Nephron progenitor cell (in vitro differentiated cells): ENCODE data around the gene TPX2.
"Not testable (repeated sequence)": the region's sequence is repeated elsewhere in the genome, so short reads cannot be mapped to it uniquely, and the experiment has no call there.

Experiments
- DNase-seq: peaks from one replicate; pipeline ENCODE4 v3.0.0; 2021
- H3K27ac Mint-ChIP-seq: 2 replicates; pipeline ENCODE4 v1.8.0; 2021; ENCODE audit warnings: mild to moderate bottlenecking, moderate library complexity, mixed read lengths
- H3K27me3 Mint-ChIP-seq: 2 replicates; pipeline ENCODE4 v1.8.0; 2021; ENCODE audit warnings: mild to moderate bottlenecking, low read depth, mixed read lengths; ENCODE audit not compliant: poor library complexity
- H3K36me3 Mint-ChIP-seq: 2 replicates; pipeline ENCODE4 v1.8.0; 2021; ENCODE audit warnings: low read depth, mixed read lengths
- H3K4me1 Mint-ChIP-seq: 2 replicates; pipeline ENCODE4 v1.8.0; 2021; ENCODE audit warnings: mixed read lengths
- H3K4me3 Mint-ChIP-seq: 2 replicates; pipeline ENCODE4 v1.8.0; 2021; ENCODE audit warnings: mild to moderate bottlenecking, moderate library complexity, mixed read lengths
- H3K9me3 Mint-ChIP-seq: 2 replicates; pipeline ENCODE4 v1.8.0; 2021; ENCODE audit warnings: mild to moderate bottlenecking, moderate library complexity, mixed read lengths
- CTCF ChIP-seq: fragments of 200-600 bp; sonication (generic); IDR thresholded peaks from 2 replicates; pipeline ENCODE4 v1.5.0; 2021; ENCODE audit warnings: antibody characterized with exemption

TPX2 gene

DNA sequence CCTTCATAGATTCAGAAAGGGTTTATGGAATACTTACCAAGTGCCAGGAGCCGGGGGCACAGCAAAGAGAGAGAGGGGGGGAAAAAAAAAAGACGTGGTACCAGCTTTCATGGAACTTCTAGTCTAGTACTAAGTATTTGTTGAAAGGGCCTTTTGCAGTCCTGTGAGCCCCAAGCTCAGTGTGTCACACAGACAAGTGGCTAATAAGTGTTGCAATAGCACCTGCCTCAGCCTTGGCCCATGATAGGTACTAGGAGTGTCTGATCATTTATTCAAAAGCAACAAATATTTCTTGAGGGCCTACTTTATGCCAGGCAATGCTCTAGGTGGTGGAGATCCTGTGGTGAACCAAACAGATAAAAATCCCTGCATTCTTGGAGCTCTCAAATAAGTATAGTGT is 88.0 kb downstream of the TPX2 start:
- Mint-ChIP-seq H3K27me3 (peaks cover 4% of the 10 kb centered on the region), H3K27ac (no peak overlapping the region), H3K36me3 (no peaks in the 10 kb centered on the region), H3K4me1 (peaks cover 15% of the 10 kb centered on the region), H3K9me3 (no peaks in the 10 kb centered on the region), H3K4me3 (no peak overlapping the region)
- no peak for TF ChIP-seq CTCF
- no peak for DNase-seq

DNA sequence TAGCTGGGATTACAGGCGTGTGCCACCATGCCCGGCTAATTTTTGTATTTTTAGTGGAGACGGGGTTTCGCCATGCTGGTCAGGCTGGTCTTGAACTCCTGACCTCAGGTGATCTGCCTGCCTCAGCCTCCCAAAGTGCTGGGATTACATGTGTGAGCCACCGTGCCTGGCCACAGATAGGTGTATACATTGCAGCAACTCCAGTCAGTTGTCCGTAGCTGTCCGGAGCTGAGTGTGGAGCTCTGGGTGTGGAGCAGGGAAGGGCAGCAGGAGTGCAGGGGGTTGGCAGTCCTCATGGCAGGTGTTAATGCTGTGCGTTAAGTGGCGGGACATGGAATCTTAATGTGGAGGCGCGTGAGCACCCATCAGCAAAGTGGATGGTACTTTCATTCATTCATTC is 88.9 kb downstream of the TPX2 start:
- not testable (repeated sequence) for H3K27me3 Mint-ChIP-seq, H3K9me3 Mint-ChIP-seq, DNase-seq, H3K27ac Mint-ChIP-seq, H3K4me3 Mint-ChIP-seq, H3K36me3 Mint-ChIP-seq
- H3K4me1 Mint-ChIP-seq: peaks cover 15% of the 10 kb centered on the region

GRCh38 chr20:31829731-31830130 is 90.6 kb downstream of the TPX2 start:
- H3K4me1 Mint-ChIP-seq: peaks cover 32% of the 10 kb centered on the region
- DNase-seq: no peak
- H3K36me3 Mint-ChIP-seq: no peaks in the 10 kb centered on the region
- no peaks in the 10 kb centered on the region for H3K27me3 Mint-ChIP-seq
- H3K4me3 Mint-ChIP-seq: no peak overlapping the region
- H3K9me3 Mint-ChIP-seq: no peaks in the 10 kb centered on the region
- no peak overlapping the region for H3K27ac Mint-ChIP-seq
- TF ChIP-seq CTCF: no peak

DNA sequence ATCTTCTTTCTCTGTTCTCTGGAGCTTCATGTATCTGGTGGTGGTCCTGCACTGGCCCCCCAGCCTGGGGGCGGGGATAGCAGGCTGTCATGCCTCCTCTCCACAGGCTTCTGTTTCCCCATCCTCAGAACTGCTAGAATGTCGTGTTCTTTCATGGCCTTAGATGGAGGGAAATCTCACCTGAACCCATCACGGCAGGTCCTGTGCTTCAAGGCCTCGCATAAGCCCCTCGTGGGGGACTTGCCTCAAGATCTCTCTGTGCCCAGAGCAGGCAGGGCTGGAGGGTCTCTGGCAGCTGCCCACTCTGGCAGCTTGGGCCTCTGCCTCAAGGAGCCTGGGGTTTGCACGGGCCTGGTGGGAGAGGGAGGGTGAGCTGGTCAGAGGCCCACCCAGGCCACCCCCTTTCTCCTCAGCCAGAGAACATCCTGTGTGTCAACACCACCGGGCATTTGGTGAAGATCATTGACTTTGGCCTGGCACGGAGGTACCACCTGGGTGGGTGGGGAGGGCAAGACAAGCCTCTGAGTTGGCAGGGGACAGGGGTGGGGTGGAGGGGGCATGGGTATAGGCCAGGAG is 91.4 kb downstream of the TPX2 start:
- TF ChIP-seq CTCF: no peak
- no peaks in the 10 kb centered on the region for H3K27me3 Mint-ChIP-seq
- no peaks in the 10 kb centered on the region for H3K9me3 Mint-ChIP-seq
- peaks cover 39% of the 10 kb centered on the region for H3K4me1 Mint-ChIP-seq
- H3K27ac Mint-ChIP-seq: no peak overlapping the region
- DNase-seq: no peak
- no peaks in the 10 kb centered on the region for H3K36me3 Mint-ChIP-seq
- H3K4me3 Mint-ChIP-seq: no peak overlapping the region

DNA sequence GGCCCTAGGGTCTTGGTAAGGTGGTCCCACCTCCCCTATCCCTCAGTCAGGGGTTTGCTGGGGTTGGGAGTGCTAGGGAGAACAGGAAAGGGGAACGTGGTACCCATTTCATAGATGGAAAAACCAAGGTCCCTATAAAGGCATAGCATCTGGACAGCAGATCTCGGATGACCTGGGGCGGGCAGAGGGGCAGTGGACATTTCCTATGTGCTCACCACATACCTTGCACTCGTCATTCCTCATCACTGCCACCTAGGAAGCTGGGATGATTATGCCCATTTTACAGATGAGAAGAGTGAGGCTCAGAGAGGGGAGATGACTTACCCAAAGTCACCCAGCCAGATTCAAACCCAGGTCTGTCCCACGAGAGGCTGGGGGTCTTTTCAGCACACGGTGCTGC is 92.1 kb downstream of the TPX2 start:
- H3K4me3 Mint-ChIP-seq: no peak overlapping the region
- TF ChIP-seq CTCF: no peak
- H3K27ac Mint-ChIP-seq: no peak overlapping the region

GRCh38 chr20:31831771-31832306 is 92.7 kb downstream of the TPX2 start:
- no peaks in the 10 kb centered on the region for H3K36me3 Mint-ChIP-seq
- no peak overlapping the region for H3K27ac Mint-ChIP-seq
- H3K4me3 Mint-ChIP-seq: no peak overlapping the region
- H3K27me3 Mint-ChIP-seq: no peaks in the 10 kb centered on the region
- DNase-seq: no peak
- no peak for TF ChIP-seq CTCF
- no peaks in the 10 kb centered on the region for H3K9me3 Mint-ChIP-seq
- peaks cover 49% of the 10 kb centered on the region for H3K4me1 Mint-ChIP-seq

More for the DNA sequence above, 92.1 kb downstream of the TPX2 start:
- no peak for DNase-seq
- H3K9me3 Mint-ChIP-seq: no peaks in the 10 kb centered on the region
- no peaks in the 10 kb centered on the region for H3K27me3 Mint-ChIP-seq
- peaks cover 44% of the 10 kb centered on the region for H3K4me1 Mint-ChIP-seq
- no peaks in the 10 kb centered on the region for H3K36me3 Mint-ChIP-seq
